Stimulated activated CD4-positive, alpha-beta T cell treated with anti-CD3 and anti-CD28 coated beads, TNF-alpha, amount 100 ng/mL, for 24 hours (primary cell): ENCODE data around the gene UBR4.

Source experiments
- DNase-seq, 3 experiments: peaks; one replicate each; pipeline ENCODE4 v3.0.0-alpha.2; 2020; ENCODE audit warnings: low read depth in 3 of 3

Gene UBR4

GRCh38 chr1:19072285-19072981, 137.6 kb downstream of the UBR4 start:
- no peak for DNase-seq

- no peak for DNase-seq
Observed at GRCh38 chr1:19071674-19072281, 138.3 kb downstream of the UBR4 start.

- DNase-seq = no peak
Observed at GRCh38 chr1:19070891-19071621, 139.0 kb downstream of the UBR4 start.

GRCh38 chr1:19070197-19070651, 139.8 kb downstream of the UBR4 start:
- no peak for DNase-seq

GRCh38 chr1:19068639-19069276, 141.3 kb downstream of the UBR4 start:
- no peak for DNase-seq

- DNase-seq = no peak
Observed at GRCh38 chr1:19067912-19068638, 142.0 kb downstream of the UBR4 start.

- DNase-seq = no peak
Observed at GRCh38 chr1:19067182-19067911, 142.7 kb downstream of the UBR4 start.

- DNase-seq = no peak
Observed at GRCh38 chr1:19066874-19067181, 143.2 kb downstream of the UBR4 start.

GRCh38 chr1:19066248-19066873, 143.7 kb downstream of the UBR4 start:
- no peak for DNase-seq

GRCh38 chr1:19065526-19066247, 144.4 kb downstream of the UBR4 start:
- DNase-seq = no peak

- DNase-seq = no peak
Observed at GRCh38 chr1:19064906-19065450, 145.1 kb downstream of the UBR4 start.

- DNase-seq = no peak
Observed at GRCh38 chr1:19063122-19063521, 146.9 kb downstream of the UBR4 start.

- DNase-seq = no peak
Observed at GRCh38 chr1:19062258-19063029, 147.6 kb downstream of the UBR4 start.

- no peak for DNase-seq
Observed at GRCh38 chr1:19061798-19062197, 148.3 kb downstream of the UBR4 start.

- DNase-seq = no peak
Observed at GRCh38 chr1:19061343-19061742, 148.7 kb downstream of the UBR4 start.

GRCh38 chr1:19059773-19060172, 150.3 kb downstream of the UBR4 start:
- DNase-seq = no peak

- no peak for DNase-seq
Observed at GRCh38 chr1:19058476-19058797, 151.6 kb downstream of the UBR4 start.

GRCh38 chr1:19057784-19058475, 152.1 kb downstream of the UBR4 start:
- DNase-seq = no peak
